NT2/D1 (cell line): ENCODE data around the gene PHLDA2.

Source experiments
- SUZ12 ChIP-seq: IDR thresholded peaks from 2 replicates; pipeline ENCODE4 v1.6.1; 2011; ENCODE audit not compliant: insufficient read length, insufficient read depth; ENCODE audit errors: extremely low read depth
- ZNF274 ChIP-seq: IDR thresholded peaks from 2 replicates; pipeline ENCODE4 v1.6.1; 2011; ENCODE audit warnings: mild to moderate bottlenecking, low read depth, low read length

GRCh38 chr11:2977113-2977512 is 47.9 kb upstream of the PHLDA2 start:
- no peak for TF ChIP-seq SUZ12
- TF ChIP-seq ZNF274, result no peak
